ENCODE results near the gene MTFMT.
A peak's percentile ranks its signal among the peaks of the same experiment; 100 is the strongest.
"Not testable (repeated sequence)": the region's sequence is repeated elsewhere in the genome, so short reads cannot be mapped to it uniquely, and the experiment has no call there.

Gene MTFMT

DNA sequence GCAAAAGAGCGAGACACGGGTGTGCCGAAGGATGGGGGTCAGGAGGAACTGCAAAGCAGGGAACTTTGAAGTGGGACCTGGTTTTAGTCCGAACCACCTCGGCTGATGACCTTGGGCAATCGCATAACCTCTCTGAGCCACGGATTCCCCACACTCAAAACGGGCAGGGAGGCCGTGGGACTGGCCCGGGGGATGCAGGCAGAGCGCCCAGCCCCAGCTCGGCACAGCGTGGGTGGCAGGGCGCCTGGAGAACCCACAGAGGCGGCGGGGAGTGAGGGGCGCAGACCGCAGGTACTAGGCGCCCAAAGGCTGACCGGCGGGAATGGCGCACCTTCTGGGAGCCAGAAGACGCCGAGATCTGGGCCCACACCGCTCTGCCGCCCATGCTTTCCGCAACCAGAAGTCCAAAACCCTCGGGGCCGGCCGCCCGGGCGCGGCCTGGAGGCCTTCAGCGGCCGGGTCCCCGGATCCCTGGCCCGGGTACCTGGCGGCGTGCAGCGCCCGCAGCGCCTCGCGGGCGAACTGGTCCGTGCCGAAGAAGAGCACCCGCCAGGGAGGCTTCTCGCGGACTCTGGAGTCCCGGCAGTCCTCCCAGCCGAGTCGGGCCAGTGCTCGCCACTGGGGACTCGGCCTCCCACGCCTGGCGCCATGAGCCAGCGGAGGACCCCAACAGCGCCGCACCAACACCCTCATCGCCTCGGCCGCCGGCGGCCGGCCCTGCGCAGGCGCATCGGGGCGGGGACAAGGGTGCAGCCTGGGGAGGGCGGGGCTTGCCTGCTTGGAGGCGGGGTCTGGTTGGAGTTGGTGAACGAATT, at the start of gene MTFMT:
Gene MTFMT, minus strand, starts transcription at position 719 of the 815 bp plus-strand sequence. Its CDS starts 26 bp downstream, at position 693.
- DNase-seq = peak; percentile 88 to 92 (median 88)

DNA sequence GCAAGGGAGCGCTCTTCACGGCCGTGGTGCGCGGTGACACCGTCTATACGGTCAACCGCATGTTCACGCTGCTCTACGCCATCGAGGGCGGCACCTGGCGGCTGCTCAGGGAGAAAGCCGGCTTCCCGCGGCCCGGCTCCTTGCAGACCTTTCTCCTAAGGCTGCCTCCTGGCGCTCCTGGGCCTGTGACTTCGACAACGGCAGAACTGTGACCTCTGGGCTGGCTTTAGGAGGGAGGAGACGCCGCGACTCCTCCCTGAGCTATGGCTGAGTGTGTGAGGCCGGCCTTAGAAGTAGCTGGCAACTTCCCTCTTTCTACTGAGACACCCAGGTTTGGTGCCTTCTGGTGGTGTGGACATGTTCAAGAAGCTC, 48.5 kb upstream of the MTFMT start:
- peak in 2 of 4 experiments; percentile 6 to 14 for DNase-seq

DNA sequence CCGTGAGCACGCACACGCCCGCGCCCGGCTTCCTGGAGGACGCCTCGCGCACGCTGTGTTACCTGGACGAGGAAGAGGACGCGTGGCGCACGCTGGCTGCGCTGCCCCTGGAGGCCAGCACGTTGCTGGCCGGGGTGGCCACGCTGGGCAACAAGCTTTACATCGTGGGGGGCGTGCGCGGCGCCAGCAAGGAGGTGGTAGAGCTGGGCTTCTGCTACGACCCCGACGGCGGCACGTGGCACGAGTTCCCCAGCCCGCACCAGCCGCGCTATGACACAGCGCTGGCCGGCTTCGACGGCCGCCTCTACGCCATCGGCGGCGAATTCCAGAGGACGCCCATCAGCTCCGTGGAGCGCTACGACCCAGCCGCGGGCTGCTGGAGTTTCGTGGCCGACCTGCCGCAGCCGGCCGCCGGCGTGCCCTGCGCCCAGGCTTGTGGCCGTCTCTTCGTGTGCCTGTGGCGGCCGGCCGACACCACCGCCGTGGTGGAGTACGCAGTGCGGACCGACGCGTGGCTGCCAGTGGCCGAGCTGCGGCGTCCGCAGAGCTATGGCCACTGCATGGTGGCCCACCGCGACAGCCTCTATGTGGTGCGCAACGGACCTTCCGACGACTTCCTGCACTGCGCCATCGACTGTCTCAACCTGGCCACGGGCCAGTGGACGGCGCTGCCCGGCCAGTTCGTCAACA, 48.0 kb upstream of the MTFMT start:
- DNase-seq = no peak

DNA sequence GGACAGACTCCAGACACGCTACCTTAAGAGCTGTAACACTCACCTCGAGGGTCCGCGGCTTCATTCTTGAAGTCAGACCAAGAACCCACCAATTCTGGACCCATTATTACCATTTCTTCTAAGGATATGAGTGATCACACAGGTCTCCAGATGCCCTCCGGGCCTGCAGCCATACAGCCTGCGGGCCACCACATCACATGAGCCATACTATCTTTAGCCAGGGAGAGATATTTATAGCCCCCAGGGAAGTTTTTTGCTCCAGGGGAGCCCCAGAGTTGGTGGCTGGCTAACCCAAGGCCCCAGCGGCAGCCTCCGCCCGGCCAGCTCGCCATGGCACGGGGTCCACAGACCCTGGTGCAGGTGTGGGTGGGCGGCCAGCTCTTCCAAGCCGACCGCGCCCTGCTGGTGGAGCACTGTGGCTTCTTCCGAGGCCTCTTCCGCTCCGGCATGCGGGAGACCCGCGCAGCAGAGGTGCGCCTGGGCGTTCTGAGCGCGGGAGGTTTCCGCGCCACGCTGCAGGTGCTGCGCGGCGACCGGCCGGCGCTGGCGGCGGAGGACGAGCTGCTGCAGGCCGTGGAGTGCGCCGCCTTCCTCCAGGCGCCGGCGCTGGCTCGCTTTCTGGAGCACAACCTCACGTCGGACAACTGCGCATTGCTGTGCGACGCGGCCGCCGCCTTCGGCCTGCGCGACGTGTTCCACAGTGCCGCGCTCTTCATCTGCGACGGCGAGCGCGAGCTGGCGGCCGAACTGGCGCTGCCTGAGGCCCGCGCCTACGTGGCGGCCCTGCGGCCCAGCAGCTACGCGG, 47.2 kb upstream of the MTFMT start, which contains the start of gene KBTBD13:
Gene KBTBD13, plus strand, starts transcription at position 261 of the 805 bp plus-strand sequence. Its CDS starts 70 bp downstream, at position 331.
- DNase-seq = no peak

DNA sequence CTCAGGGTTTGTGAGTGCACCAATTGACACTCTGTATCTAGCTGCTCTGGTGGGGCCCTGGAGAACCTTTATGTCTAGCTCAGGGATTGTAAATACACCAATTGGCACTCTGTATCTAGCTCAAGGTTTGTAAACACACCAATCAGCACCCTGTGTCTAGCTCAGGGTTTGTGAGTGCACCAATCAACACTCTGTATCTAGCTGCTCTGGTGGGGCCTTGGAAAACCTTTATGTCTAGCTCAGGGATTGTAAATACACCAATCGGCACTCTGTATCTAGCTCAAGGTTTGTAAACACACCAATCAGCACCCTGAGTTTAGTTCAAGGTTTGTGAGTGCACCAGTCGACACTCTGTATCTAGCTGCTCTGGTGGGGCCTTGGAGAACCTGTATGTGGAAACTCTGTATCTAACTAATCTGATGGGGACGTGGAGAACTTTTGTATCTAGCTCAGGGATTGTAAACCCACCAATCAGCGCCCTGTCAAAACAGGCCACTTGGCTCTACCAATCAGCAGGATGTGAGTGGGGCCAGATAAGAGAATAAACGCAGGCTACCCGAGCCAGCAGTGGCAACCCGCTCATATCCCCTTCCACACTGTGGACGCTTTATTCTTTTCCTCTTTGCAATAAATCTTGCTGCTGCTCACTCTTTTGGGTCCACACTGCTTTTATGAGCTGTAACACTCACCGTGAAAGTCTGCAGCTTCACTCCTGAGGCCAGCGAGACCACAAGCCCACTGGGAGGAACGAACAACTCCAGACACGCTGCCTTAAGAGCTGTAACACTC, 46.4 kb upstream of the MTFMT start:
- not testable (repeated sequence) for DNase-seq

DNA sequence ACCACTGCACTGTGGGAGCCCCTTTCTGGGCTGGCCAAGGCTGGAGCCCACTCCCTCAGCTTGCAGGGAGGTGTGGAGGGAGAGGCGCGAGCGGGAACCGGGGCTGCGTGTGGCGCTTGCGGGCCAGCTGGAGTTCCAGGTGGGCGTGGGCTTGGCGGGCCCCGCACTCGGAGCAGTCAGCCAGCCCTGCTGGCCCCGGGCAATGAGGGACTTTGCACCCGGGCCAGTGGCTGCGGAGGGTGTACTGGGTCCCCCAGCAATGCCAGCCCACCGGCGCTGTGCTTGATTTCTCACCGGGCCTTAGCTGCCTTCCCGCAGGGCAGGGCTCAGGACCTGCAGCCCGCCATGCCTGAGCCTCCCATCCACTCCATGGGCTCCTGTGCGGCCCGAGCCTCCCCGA, 45.5 kb upstream of the MTFMT start:
- DNase-seq = not testable (repeated sequence)

DNA sequence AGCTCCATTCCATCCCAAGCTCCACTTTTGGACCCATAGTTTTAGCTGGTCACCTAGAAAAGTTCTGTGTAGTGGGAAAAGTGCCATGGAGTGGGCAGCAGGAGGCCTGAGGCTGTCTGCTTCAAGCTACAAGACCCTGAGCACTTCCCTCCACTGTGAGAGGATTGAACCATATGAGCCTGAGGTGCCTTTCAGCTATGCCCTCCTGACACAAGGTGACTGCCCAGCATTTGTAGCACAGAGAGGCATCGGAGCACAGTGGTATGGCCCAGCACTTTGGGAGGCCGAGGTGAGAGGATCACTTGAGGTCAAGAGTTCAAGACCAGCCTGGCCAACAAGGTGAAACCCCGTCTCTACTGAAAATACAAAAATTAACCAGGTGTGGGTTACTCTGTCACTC, 43.2 kb upstream of the MTFMT start:
- DNase-seq = no peak

DNA sequence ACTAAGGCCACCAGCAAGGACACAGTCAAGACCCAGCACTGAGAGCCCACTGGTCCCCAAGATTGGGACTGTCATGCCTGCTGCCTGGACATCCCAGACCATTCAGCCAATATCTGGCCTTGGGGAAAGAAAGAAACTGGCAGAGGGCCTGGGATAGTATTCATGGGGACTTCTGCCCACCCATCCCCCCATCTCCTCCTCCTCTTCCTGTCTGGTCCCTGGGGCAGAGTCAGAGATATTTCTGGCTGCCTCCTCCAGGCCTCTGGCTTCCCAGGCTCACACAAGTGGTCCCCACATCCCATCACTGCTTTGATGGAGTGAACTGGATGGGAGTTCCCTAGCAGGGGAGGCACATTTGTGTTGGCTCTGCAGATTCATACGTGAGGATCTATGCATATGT, 42.6 kb upstream of the MTFMT start:
- no peak for DNase-seq

DNA sequence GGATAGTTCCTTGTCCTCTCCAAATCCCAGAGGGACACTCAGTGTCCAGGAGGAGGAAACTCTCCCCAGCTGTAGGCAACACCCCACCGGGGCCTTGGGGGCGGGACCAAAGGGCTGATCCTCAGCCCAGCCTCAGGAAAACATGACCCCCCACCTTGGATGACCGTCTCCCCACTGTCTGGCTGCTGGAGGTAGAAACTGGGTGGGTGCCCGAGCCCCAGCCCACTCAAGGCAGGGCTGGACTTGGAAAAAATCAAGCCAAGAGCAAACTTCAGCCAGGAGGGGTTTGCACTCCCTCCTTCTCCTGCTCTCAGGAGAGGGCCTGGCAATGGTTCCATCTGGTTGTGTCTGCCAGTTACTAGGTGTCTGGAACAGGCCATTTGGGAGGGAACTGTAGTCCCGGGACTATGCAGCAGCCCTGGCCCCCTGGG, 42.0 kb upstream of the MTFMT start:
- DNase-seq = no peak

DNA sequence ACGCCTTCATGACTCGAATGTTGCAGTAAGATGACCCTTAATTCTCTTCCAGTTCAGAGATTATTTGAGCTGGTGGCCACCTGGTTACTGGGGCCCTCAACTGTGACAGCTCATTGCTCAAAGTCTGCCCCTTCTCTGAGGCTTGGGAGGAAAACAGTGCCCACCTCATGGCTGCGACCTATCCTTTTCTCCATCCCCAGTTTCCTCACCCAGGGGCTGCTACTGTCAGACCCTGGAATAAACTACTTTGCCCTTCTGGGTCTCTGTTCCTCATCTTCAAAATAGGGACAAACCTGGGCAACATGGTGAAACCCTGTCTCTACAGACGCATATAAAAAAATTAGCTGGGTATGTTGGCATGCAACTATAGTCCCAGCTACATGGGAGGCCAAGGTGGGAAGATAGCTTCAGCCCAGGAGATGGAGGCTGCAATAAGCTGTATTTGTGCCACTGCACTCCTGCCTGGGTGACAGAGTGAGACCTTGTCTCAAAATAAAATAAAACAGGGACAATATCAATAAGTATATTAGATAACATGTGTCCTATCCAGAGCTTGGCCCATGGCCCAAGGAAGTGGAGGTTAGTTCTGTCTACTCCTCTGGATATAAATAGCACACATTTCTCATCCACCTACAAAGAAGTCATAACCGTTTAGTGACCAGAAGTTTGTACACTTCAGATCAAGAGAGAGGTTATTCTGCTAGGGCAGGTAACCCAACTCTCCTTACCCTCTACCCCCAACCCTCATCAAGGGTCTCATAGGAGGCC, 40.5 kb upstream of the MTFMT start:
- no peak for DNase-seq

DNA sequence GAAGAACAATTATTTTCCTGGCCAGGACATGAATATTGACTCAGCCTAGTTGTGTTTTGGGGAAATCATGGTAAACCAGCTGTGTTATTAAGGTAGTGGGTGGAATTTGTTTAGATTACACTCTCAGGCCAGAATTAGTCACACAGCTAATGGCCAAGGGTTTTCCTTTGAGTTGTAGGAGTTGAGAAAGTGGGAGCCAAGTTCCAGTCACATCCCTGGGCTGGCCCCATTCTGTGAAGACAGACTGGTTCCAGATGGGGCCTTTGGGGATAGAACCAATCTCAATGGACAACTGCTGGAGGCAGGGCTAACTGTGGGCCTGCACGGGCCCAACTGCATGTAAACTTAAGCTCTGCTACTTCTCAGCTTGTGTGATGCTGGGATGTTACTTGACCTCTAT, 39.7 kb upstream of the MTFMT start:
- no peak for DNase-seq

DNA sequence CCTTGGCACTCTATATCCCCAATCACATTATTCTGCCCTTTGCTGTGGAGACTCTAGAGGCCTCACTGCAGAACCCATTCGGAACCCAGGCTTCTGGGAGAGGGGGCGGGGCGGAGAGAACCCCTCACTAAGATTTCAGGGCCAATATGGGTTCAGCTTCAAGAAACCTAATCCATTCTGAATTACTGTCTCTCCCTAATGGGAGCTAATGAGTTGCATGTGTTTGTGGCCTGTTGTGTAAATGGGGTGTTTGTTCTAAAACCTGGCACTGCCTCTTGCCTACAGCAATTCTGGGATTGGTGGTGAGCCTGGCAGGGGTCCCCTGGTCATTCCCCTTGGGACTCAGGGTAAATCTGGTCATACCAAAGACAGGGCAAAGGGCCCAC, 39.0 kb upstream of the MTFMT start:
- no peak for DNase-seq

DNA sequence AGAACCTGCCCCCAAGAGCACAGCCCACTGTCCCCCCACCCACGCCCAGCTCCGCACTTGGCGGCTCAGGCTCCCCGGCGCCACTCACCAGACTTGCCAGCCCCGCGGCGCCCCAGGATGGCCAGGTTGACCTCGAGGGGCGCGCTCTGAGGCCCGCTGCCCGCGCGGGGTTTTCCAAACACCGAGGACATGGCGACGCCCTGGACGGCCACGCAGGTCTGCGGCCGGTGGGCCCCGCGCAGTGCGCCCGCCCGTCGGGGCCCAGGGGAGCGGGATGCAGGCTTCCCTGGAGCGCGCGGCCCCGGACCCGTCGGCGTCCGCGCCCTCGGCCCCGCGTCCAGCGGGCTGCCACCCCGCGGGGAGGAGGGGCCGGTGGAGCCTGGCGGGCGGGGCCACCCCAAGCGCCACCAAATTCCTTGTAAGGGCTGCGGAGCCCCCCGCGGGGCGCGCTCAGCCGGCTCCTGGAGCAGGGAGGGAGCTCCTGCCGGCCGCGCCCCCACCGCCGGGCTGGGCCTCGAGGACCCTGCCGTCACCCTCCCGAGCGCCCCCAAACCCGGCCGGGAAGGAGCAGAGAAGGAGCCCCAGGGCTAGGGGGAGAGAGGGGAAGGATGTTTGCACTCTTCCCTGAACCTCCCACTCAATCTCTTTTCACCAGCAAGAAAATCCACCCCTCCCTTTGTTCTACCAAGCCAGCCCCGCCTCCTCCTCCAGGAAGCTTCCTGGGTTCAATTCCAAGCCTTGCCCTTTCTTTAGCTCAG, 38.4 kb upstream of the MTFMT start, which contains the start of gene RASL12:
Gene RASL12, minus strand, starts transcription at position 347 of the 758 bp plus-strand sequence. Its CDS starts 156 bp downstream, at position 191.
- DNase-seq = no peak

DNA sequence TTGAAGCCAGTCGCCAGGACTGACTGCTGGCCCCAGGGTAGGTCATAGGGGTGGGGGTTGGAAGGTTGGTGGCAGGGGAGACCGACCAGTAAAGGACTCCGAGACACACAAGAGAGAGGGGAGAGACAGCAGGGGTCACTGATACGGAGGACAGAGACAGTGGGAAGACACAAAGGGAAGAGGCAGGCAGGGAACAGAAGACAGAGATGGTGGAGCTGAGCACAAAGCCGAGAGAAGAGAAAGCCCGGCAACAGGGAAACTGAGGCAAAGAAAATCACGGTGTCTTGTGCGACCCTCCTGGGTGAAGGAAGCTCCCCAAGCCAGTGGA, 37.8 kb upstream of the MTFMT start:
- DNase-seq = no peak

DNA sequence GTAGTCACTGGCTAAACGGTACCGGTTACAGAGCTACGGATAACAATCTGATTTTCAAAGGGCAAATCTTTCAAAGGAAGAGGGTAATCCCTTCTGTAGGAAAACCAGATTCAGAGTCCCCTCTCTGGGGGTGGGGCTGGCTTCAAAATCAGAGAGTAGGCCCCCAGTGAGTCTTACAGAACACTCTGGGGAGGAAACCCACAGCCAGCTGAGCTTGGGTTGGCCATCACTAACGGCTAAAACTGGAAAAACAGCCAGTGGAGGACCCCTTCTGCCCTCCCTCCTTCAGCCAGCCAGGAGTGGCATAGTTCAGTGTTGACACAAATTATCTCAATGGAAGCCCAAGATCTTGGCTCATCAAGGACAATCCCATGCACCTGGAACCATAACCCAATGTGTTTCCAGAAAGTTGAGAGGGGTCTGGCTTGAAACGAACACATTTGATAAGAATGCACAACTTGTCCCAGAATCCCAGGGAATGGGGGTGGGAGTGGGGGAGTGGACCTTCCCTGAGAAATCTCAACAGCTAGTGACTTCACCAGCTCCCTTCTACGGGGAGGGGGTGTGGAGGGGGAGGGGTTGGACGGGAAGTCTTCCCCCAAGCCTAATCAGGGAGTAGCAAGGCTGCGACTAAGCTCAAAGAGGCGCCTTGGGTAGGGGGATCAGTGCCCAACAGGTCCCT, 37.3 kb upstream of the MTFMT start:
- DNase-seq = no peak

DNA sequence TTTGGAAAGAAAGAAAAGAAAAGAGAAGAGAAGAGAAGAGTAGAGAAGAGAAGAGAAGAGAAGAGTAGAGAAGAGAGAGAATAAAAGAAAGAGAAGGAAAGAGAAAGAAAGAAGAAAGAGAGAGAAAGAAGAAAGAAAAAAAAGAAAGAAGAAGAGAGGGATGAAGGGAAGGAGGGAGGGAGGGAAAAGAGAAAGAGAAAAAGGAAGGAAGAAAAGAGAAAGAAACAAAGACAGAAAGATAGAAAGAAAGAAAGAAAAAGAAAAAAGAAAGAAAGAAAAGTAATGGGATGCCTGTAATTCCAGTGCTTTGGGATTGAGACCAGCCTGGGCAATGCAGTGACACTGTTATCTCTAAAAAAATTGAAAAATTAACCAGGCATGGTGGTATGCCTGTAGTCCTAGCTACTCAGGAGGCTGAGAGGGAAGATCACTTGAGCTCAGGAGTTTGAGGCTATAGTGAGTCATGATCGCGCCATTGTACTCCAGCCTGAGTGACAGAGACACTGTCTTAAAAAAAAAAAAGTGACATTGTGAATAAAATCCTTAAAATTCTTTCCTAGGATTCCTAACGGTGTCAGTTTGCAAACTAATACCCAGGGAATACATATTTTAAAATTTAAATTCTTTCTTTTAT, 36.7 kb upstream of the MTFMT start:
- no peak for DNase-seq

DNA sequence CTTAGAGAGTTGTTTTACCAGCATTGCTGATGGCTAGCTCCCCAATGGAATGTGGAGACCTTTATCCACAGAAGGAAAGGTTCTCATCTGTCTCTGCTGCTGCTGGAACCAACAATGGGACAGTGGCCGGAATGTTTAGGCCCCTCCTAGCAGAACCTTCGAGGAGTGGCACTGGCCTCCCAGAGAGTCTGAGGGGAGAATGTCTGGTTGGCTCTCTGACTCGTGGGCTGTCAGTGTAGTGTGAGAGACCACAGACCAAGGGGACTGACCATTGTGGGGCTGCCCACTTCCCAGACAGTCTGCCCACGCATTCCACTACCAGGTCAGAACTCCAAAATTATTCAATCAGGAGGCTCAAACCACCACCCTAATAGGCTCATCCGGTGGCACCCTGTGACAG, 33.3 kb upstream of the MTFMT start:
- DNase-seq = no peak

DNA sequence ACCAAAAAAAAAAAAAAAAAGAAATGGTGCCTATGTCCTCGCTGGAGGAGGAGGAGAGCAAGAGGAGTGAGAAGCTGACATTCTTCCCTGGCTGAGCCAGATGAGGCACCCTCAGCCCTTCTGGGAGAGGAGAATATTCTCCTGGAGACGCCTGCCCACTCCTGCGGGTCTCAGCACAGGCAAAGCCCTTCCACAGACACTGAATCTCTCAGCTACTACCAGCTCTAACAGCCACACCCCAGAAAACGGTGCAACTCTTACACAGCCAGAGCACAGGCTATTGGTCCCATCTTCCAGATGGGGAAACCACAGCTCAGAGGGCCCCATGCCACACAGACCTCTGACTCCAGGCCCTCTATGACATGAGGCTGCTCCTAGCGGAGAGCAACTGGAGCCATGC, 32.6 kb upstream of the MTFMT start:
- DNase-seq = no peak

DNA sequence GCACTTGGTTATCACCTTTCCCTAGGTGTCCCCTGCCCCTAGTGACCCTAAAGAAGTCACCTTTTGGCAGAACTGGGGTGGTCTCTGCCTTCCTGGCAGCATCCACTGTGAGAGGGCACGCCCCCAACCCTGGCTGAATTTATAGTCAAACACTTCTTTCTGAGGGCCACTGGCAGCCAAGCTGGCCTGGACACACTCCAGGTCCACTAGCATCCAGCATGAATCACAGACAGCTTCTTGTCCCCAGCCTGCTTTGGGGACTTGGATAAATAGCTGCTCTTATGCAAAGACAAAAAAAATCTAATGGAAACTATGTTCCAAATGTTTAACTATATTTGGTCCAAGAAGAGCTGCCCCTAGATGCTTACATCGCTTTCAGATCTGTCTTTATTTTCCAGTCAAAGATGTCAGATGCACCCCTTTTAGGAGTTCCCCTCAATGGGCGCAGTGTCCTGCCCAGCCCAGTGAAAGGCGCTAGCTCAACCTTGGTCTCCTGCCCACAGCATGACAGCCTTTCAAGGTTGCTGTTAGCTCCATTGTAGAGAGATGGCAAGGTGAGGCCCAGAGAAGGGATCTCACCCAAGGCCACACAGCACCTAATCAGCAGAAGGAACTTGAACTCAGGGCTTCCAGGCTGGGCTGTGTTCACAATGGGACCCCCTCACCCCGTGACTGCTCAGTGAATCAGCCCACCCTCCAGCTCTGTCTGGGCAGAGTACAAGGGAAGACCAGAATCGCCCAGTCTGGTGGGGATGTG, 31.4 kb upstream of the MTFMT start:
- DNase-seq = no peak
